ENCODE results near the gene SH3BP2. TPM values are rescaled to one million over a fixed set of nuclear protein-coding genes. Genes with fewer than 3 reads are reported as not detected.

The SH3BP2 gene
- total and polyA plus RNA-seq, 10 of the 15 experiments (the other 5 are each of a cell fraction or from before 2014, with no cell fraction given), result 1.1 to 61.8 (median 23.9) TPM

DNA sequence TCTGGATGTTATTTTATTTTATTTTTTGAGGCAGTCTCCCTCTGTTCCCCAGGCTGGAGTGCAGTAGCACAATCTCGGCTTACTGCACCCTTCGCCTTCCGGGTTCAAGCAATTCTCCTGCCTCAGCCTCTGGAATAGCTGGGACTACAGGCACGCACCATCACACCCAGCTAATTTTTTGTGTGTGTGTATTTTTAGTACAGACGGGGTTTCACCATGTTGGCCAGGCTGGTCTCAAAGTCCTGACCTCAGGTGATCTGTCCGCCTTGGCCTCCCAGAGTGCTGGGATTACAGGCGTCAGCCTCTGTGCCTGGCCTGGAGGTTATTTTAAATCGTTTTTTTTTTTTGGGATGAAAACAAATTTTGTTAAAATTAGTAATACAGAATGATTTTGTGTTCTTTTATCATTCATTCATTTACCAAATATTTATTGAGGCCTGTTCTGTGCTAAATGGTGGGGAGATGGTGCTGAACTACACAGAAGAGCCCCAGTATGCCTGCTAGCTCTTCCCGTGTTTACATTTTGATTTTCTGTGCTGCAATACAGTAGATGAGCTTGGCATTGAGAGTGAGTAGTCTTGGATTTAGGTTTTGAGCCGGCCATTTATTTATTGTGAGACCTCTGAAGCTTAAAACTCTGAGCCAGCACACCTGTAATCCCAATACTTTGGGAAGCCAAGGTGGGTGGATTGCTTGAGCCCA is 73.4 kb downstream of the SH3BP2 start (continued):
- TF ChIP-seq, protein P1, sequence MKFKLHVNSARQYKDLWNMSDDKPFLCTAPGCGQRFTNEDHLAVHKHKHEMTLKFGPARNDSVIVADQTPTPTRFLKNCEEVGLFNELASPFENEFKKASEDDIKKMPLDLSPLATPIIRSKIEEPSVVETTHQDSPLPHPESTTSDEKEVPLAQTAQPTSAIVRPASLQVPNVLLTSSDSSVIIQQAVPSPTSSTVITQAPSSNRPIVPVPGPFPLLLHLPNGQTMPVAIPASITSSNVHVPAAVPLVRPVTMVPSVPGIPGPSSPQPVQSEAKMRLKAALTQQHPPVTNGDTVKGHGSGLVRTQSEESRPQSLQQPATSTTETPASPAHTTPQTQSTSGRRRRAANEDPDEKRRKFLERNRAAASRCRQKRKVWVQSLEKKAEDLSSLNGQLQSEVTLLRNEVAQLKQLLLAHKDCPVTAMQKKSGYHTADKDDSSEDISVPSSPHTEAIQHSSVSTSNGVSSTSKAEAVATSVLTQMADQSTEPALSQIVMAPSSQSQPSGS (IDR thresholded peaks at IDR 0.05; ENCODE audit: low read length), result no peak
- TF ChIP-seq TCF3 (IDR thresholded peaks at IDR 0.05; ENCODE audit: borderline replicate concordance, insufficient read depth, low read depth, low read length) (no peak), HDAC2 (IDR thresholded peaks at IDR 0.05) (no peak), HDGF (IDR thresholded peaks at IDR 0.05) (no peak), BHLHE40 (IDR thresholded peaks at IDR 0.05; ENCODE audit: borderline replicate concordance in 1 of 2, low read depth in 2 of 2, low read length in 1 of 2) (no peak), RAD21 (IDR thresholded peaks at IDR 0.05; ENCODE audit: insufficient read depth, low read depth, low read length) (no peak), FOS (IDR thresholded peaks at IDR 0.05; ENCODE audit: borderline replicate concordance, extremely low read depth, insufficient read length) (no peak), ZNF384 (IDR thresholded peaks at IDR 0.05; ENCODE audit: borderline replicate concordance, low read depth, low read length) (no peak), MXI1 (IDR thresholded peaks at IDR 0.05; ENCODE audit: low read depth, low read length) (no peak)
- TF ChIP-seq, protein P2, sequence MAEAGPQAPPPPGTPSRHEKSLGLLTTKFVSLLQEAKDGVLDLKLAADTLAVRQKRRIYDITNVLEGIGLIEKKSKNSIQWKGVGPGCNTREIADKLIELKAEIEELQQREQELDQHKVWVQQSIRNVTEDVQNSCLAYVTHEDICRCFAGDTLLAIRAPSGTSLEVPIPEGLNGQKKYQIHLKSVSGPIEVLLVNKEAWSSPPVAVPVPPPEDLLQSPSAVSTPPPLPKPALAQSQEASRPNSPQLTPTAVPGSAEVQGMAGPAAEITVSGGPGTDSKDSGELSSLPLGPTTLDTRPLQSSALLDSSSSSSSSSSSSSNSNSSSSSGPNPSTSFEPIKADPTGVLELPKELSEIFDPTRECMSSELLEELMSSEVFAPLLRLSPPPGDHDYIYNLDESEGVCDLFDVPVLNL (IDR thresholded peaks at IDR 0.05; ENCODE audit: low read depth, low read length), result no peak
- TF ChIP-seq, protein P3, sequence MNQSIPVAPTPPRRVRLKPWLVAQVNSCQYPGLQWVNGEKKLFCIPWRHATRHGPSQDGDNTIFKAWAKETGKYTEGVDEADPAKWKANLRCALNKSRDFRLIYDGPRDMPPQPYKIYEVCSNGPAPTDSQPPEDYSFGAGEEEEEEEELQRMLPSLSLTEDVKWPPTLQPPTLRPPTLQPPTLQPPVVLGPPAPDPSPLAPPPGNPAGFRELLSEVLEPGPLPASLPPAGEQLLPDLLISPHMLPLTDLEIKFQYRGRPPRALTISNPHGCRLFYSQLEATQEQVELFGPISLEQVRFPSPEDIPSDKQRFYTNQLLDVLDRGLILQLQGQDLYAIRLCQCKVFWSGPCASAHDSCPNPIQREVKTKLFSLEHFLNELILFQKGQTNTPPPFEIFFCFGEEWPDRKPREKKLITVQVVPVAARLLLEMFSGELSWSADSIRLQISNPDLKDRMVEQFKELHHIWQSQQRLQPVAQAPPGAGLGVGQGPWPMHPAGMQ (IDR thresholded peaks at IDR 0.05; ENCODE audit: borderline replicate concordance), result no peak
- TF ChIP-seq, protein P4, sequence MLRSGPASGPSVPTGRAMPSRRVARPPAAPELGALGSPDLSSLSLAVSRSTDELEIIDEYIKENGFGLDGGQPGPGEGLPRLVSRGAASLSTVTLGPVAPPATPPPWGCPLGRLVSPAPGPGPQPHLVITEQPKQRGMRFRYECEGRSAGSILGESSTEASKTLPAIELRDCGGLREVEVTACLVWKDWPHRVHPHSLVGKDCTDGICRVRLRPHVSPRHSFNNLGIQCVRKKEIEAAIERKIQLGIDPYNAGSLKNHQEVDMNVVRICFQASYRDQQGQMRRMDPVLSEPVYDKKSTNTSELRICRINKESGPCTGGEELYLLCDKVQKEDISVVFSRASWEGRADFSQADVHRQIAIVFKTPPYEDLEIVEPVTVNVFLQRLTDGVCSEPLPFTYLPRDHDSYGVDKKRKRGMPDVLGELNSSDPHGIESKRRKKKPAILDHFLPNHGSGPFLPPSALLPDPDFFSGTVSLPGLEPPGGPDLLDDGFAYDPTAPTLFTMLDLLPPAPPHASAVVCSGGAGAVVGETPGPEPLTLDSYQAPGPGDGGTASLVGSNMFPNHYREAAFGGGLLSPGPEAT (IDR thresholded peaks at IDR 0.05; ENCODE audit: low read depth), result no peak
